RPMI7951 (cell line): ENCODE results near the gene DYRK1A. TPM values are rescaled to one million over a fixed set of nuclear protein-coding genes. Genes with fewer than 3 reads are reported as not detected.
"Not testable (repeated sequence)": the region's sequence is repeated elsewhere in the genome, so short reads cannot be mapped to it uniquely, and the experiment has no call there.

Source experiments
- DNase-seq: peaks from one replicate; pipeline ENCODE4 v3.0.0-alpha.2; 2012; ENCODE audit warnings: low read depth
- total RNA-seq: library from RNA; depleted of rRNA; stranded (reverse); fragments of >200 nt; shearing (Covaris generic); gene quantifications from 2 replicates; pipeline ENCODE4 v1.2.3, GENCODE V29; 2014; rRNA removed

Gene DYRK1A
- total RNA-seq: 30.2 and 32.9 TPM in 2 replicates

DNA sequence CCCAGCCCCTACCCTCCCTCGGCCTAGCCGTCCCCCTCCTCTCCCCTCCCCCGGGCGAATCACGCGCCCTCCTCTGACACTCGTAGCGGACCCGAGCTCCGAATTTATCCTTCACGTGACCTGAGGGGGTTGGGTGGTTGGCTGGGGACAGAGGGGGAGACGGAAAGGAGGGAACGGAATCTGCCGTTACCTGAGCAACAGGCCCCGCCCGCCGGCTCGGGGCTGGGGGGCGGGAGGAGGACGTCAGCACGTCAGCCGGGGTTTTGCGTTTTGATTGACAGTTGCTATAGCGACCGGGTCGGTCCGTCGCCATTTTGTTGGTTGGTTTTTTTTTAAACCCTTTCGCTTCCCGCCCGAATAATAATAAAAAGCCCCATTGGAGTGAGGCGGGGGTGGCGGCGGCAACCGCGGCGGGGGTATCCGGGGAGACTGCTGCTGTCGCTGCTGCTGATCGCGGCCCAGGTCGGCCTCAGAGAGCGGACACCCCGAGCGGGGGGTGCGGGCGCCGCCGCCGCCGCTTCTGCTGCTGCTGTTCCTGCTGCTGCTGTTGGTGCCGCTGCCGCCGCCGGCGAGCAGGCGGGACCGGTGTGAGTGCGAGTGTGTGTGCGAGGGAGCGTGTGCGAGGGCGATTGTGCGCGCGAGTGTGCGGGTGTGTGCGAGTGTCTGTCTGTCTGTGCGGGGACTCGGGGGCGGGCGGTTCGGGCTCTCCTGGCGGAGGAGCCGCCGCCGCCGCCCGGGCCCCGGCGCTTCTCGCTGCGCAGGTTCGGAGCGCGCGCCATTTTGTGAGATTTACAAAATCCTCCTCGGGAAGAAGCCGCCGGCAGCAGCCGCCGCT is at the start of gene DYRK1A:
Gene DYRK1A, plus strand, starts transcription at position 292 of the 835 bp plus-strand sequence. CDS start 53,602 bp downstream, outside the sequence.
- peak; percentile 98 for DNase-seq

DNA sequence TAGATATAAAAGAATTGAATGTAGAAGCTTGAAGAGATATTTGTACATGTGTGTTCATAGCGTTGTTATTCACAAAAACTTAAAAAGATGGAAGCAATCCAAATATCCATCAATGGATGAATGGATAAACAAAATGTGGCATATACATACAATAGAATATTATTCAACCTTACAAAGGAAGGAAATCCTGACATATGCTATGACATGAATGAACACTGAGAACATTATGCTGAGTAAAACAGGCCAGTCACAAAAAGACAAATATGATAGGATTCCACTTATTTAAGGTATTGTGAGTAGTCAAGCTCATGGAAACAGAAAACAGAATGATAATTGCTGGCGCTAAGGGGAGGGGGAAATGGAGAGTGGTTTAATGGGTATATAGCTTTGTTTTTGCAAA is 47.0 kb upstream of the DYRK1A start:
- no peak for DNase-seq

DNA sequence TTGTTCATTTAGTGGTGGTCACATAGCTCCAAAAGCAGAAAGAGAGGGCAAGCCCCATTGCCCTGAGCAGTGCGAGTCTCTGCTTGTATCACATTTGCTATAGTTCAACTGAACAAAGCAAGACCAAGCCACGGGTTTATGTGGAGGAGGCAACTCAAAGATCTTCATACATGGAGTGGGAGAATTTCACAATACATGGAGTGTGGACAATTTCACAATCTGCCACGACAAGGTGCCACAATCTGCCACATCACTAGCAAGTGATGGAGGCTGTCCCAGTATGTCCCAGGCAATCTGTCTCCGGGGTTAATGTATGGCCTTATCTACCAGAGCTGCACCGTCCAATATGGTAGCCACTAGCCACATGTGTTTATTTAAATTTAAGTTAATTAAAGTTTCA is 44.5 kb upstream of the DYRK1A start:
- DNase-seq: no peak

DNA sequence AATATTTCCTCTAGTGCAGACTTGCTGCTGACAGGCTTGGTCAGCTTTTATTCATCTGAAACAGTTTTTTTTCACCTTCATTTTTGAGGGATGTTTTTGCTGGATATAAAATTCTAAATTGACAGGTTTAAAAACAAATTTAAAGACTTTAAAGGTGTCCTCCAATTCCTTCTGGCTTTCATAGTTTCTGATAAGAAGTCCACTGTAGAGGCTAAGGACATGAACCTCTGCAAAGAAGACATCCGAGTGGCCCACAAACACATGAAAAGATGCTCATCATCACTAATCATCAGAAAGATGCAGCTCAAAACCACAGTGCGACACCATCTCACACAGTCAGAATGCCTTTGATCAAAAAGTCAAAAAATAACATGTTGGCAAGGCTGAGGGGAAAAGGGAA is 42.0 kb upstream of the DYRK1A start:
- DNase-seq: no peak

DNA sequence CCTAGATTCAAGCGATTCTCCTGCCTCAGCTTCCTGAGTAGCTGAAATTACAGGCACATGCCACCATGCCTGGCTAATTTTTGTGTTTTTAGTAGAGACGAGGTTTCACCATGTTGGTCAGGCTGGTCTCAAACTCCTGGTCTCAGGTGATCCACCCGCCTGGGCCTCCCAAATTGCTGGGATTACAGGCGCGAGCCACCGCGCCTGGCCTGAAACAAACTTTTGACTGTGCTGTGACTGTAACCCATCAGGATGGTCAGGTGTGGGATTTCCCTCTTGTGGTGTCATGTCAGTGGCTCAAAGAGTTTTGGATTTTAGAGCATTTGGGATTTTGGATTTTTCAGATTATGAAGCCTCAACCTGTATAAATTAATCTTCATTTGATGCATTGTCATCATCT is 38.4 kb upstream of the DYRK1A start:
- DNase-seq: not testable (repeated sequence)

DNA sequence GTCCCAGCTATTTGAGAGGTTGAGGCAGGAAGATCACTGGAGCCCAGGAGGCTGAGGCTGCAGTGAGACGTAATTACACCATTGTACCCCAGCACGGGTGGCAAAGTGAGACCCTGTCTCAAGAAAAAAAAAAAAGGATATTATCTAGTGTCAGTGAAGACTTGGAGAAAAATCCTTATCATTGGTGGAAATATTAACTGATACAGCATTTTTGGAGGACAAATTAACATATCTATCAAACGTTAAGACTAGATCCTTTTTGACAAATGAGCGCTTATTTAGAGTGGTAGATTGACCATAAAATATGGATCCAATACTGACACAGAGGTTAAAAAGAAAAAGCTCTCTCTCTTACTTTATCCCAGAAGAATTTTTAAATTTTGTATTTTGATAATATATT is 35.2 kb upstream of the DYRK1A start:
- no peak for DNase-seq

DNA sequence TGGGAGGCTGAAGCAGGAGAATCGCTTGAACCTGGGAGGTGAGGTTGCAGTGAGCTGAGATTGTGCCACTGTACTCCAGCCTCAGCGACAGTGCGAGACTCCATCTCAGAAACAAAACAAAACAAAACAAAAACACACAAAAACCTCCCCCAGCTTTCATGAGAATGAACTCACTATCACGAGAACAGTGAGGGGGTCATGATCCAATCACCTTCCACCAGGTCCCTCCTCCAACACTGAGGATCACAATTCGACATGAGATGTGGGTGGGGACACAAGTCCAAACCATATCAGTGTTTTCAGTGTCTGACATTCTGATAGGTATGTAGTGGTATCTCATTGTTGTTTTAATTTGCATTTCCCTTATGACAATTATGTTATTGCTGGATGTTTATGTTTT is 31.5 kb upstream of the DYRK1A start:
- no peak for DNase-seq

DNA sequence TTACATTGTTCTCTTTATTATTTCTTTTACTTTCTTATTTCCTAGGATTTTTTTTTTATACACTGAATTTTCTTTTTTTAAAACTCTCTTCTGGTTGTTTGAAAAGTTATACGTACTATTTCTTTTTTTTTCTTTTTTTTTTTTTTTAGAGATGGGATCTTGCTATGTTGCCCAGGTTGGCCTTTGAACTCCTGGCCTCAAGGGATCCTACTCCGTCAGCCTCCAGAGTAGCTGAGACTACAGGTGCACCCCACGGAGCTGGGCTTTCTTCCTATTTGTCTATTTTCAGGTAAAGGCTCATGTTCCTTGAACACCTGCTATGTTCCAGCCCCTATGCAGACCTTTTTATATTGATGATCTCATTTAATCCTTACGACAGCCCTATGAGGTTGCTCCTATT is 29.4 kb upstream of the DYRK1A start:
- DNase-seq: no peak

DNA sequence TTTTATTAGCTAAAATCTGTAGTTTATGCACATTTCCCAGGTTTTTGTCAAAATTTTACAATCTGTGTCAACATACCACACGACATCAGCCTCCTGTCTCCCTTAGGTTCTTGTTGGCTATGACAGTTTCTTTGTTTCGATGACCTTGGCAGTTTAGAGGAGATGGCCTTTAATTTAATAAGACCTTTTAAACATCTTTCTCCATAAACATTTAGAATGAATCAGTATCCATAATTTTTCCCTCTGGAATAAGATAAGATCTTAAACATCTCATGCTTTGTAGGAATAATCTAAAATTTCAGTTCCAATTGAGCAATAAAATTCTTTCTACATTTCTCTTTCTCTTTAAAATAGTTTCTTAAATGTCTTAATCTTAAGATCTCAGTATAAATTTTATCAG is 28.7 kb upstream of the DYRK1A start:
- no peak for DNase-seq

DNA sequence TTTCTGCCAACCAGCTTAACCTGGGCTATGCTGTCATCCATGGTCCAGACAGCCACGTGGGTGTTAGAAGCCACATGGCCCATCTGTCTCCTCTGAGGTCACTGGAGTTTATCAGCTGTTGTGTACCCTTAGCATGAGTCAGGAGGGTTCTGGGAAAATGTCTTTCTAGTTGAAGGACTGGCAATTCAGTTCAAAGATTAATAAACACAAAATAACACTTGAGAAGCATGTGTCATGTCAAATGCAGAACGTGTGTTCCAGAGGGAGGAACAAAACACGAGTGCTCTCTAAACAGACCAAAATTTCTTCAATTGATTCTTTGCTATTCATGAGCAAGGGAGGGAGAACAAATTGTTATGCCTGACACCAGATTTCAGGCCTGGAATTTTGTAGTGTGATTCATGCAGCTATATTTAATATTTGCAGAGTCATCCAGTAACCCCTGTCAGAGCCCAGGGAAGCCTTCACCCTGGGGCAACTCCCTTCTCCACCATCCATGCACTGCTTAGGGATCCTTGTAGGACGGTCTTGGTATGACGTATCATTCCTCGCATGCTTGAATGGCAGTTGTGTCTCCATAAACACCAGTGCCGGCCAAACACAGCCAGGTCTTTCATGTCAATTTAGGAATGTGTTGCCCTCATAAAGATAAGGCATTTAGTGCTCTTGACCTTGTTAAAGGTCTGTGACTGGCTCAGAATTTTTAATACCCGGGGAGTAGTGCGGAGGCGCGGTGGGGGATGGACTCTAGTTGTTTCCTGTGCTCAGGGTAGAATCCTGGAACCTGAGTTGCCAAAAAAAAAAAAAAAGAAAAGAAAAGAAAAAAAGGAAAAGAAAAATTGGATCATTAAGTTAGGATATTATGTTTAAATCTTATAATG is 27.7 kb upstream of the DYRK1A start:
- peak; percentile 96 for DNase-seq

DNA sequence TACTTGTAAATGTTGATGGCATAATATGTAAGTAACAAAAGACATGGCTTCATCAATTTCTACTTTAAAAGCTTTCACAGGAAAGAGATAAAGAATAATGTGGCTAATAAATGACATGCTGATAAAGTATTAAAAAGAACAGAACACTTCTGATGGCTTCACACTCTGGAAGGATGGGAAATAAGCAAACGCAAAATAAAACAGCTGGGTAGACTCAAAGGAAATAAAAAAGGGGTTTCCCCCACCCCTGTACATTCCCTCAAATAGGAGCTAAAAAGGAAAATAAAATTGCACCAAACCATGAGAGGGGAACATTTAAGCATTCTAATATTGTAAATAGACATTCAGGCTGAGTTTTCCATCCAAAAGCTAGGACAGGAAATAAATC is 27.0 kb upstream of the DYRK1A start:
- DNase-seq: no peak

DNA sequence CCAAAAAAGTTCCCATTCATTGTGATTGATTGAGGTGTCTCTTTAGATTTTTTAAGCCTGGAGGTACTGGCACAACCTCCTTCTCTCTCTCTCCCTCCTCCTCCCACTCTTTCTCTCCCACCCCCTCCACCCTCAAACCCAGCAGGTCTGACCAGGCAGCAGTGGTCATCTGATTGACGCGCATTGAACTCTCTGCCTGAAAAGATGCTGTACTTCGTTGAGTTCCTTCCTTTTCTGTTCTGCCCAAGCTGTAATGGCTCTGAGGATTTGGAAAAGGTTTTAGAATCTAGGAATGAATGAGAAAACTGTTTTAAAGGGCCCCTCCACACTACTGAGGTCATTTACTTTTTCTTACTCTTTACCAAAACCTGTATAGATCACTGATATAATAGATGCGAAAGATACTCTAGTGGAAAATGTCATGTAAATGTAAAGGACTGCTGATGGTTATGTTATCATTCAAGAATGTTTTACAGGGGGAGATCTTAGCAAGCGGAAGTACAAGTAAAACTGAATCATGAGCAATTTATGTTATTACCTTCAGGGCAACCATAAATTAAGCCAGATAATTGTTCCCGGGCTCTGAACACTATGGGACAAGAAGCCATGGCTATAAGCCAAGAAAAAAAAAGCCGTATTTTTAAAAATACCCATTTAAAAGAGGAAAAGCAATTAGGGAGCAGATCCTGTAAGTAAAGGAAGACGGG is 25.2 kb upstream of the DYRK1A start:
- DNase-seq: peak; percentile 70

DNA sequence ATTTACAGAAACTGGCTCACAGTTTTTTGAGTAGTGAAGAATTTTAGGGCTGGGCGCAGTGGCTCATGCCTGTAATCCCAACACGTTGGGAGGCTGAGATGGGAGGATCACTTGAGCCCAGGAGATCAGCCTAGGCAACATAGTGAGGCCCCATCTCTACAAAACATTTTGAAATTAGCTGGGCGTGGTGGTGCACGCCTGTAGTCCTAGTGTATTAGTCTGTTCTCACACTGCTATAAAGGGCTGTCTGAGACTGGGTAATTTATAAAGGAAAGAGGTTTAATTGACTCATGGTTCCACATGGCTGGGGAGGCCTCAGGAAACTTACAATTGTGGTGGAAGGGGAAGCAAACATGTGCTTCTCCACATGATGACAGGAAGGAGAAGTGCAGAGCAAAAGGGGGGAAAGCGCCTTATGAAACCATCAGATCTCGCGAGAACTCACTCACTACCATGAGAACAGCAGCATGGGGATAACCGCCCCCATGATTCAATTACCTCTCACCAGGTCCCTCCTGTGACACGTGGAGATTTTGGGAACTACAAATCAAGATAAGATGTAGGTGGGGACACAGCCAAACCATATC is 24.4 kb upstream of the DYRK1A start:
- DNase-seq: peak; percentile 22

DNA sequence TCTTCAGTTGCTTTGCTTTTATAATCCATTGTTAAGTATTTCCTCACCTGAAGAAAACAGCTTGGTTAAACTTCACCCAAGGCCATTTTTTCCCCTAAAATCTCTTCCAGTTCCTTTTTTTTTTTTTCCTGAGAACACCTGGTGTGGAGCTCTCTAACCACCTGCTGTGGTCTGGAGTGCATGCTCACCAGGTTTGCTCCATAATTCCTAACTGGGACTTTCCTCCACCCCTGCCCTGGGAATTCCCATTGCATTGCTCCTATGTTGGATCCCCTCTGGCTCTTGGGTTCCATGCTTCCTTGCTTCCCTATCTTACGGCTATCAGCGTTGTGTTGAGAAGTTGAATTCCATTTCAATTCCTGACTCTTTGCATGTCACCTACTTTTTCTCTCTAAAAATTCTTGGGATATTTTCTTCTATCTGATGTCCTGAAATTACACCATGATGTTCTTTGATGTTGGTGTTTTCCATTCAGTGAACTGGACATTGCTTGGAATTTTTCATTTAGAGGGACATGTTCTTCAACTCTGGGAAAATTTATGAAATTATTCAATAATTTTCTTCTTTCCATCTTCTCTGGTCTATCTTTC is 19.6 kb upstream of the DYRK1A start:
- DNase-seq: no peak

DNA sequence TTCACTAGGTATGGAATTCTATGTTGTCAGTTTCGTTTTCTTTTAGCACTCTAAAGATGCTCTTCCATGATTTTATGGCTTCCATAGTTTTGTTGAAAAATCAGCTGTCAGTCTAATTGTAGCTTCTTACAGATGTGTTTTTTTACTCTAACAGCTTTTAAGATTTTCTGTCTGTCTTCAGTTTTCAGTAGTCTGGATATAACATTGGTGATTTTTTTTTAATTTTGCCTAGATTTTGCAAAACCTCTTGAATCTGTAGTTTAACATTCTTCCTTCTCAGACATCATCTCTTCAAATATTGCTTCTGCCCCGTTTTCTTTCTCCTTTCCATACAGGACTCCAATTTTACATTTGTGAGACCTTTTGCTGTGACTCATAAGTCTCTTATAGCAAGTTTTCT is 17.9 kb upstream of the DYRK1A start:
- no peak for DNase-seq

DNA sequence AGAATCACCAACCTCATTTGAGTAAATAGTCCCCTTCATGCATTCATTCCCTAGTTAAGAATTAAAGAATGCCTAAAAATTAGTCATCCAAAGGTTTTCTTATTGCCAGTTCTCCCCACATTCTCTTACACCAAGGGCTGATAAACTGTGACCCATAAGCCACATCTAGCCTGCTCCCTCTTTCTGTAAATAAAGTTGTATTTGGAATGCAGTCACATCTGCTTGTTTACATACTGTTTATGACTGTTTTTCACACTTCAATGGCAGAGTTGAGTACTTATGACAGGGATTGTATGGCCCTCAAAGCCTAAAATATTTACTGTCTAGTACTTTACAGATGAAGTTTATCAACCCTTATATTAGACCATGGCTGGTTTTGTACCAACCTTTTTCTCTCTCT is 16.1 kb upstream of the DYRK1A start:
- DNase-seq: no peak

DNA sequence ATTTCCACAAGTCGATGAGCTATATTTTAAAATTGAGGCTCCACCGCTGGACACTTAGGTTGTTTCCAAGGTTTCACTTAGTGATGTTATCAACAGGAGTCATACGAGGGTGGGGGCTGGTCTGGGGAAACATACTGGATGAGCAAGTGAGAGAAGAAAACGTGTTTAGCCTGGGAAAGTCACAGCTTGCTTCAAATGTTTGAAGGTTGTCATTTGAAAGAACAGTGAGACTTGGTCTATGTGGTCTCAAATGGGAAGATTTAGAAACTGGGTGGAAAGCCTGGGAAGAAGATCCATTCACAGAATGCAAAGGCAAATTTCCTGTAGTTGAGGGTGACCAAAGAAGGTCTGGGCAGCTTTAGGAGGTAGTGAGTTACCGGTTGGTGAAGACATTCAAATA is 9.9 kb upstream of the DYRK1A start:
- no peak for DNase-seq

DNA sequence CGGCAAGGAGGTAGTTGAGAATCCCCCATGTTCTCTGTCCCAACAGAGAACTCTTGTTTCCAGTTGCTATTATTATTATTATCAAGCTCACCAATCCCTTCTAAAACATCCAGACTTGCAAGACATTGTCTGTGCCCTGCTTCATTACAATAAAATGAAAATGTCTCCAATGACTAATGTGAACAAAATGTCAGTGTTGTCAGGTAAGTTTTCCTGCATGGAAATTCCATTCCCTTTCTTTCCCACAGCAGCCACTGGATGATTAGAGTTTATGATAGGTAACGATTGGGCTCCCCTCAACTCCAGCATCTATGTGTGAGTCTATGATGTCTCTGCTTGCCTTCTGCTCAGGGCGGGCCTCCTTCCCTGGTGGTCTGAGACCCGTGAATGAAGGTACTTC is 8.9 kb upstream of the DYRK1A start:
- no peak for DNase-seq

DNA sequence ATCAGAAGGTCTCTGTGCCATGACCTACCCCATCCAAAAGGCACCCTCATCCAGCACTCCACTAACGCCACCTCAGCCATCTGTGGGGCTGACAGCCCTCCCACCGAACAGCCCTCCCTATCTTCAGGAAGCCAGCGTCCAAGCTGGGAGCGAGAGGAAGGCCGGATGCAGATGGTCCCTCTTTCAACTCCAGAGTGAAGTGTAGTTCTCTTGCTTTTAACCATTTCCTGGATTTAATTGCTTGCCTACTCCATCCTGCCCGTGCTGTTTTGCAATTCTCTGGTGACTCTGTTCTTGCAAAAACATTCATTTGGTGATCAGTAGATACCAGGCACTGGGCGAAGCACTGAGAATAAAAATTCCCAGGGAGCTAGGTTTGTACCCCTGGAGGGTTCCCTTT is 8.2 kb upstream of the DYRK1A start:
- DNase-seq: no peak

DNA sequence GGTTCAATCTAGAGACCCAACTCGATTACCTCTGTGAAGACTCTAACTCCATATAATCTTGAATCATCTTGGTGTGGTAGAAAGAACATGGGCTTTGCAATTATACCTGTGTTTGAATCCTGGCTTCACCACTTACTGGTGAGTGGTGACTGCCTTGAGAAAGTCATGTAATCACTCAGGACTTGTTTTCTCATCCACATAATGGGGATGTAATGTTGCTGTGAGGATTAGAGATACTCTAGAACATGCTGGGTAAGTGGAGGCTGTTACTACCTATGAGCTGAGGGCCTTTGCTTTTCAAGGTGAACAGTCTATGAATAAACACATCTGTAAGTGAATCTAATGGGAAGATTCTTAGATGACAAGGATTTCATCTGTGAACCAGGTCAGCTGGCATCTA is 2.6 kb upstream of the DYRK1A start:
- DNase-seq: no peak

DNA sequence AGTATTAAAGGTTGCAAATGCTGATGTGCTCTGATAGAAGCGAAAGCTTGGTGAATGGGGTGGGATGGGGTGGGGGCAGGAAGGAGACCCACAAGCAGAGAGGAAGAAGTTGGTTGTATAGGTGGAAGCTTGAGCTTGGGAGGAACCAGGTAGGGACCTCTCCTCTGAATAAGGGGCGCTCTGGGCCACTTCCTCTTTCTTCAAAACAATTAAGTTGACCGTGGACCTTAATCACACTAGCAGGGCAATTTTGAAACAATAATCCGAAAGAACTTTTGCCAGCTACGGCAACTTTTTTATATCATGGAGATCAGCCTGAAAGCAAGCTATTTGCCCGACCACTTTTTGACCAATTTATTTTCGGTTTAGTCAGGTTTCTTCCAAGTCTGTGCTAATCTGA is 1.9 kb upstream of the DYRK1A start:
- DNase-seq: no peak
